Heart right ventricle (tissue), 16 donors: ENCODE data around the gene HUNK. TPM values are rescaled to one million over a fixed set of nuclear protein-coding genes. Genes with fewer than 3 reads are reported as not detected.

ENCODE experiments used
- ATAC-seq, 8 donors: fragments of 200-7000 bp; cut with Tn5 transposase; one replicate each; pipeline ENCODE4 v1.9.1; 2020; ENCODE audit warnings: mild to moderate bottlenecking in 8 of 8, moderate library complexity in 8 of 8, moderate number of reproducible peaks in 1 of 8
- DNase-seq, 2 donors: peaks; one replicate each; pipeline ENCODE4 v3.0.0-alpha.2; 2020
- H3K27ac ChIP-seq, 10 donors: fragments of 200-600 bp; sonication (generic) in 2 of 10; one replicate each; pipeline versions ENCODE4 v1.5.0 to v1.8.0; 2020 to 2022; ENCODE audit warnings: mild to moderate bottlenecking in 3 of 10
- H3K27me3 ChIP-seq, 7 donors: fragments of 200-600 bp; one replicate each; pipeline ENCODE4 v1.8.0; 2021 to 2022; ENCODE audit warnings: mild to moderate bottlenecking in 2 of 7
- H3K36me3 ChIP-seq, 9 donors: fragments of 200-600 bp; sonication (generic) in 1 of 9; one replicate each; pipeline versions ENCODE4 v1.5.0 to v1.8.0; 2020 to 2022; ENCODE audit warnings: mild to moderate bottlenecking in 2 of 9
- H3K4me1 ChIP-seq, 9 donors: fragments of 200-600 bp; sonication (generic) in 1 of 9; one replicate each; pipeline versions ENCODE4 v1.5.0 to v1.8.0; 2020 to 2022; ENCODE audit warnings: mild to moderate bottlenecking in 4 of 9
- H3K4me3 ChIP-seq, 10 donors: fragments of 200-600 bp; sonication (generic) in 2 of 10; one replicate each; pipeline versions ENCODE4 v1.5.0 to v1.8.0; 2020 to 2022; ENCODE audit warnings: mild to moderate bottlenecking in 7 of 10, moderate library complexity in 2 of 10
- H3K9me3 ChIP-seq, 11 donors: fragments of 200-600 bp in 10 of 11; sonication (generic) in 2 of 11; one replicate each; pipeline versions ENCODE4 v1.5.0 to v1.8.0; 2013 to 2022; ENCODE audit warnings: mild to moderate bottlenecking in 2 of 11, control low read depth in 1 of 11, moderate library complexity in 1 of 11
- CTCF ChIP-seq, 9 donors: fragments of 200-600 bp; sonication (generic) in 2 of 9; IDR thresholded peaks; one replicate each; pipeline versions ENCODE4 v1.5.0 to v1.8.0; 2021 to 2022; ENCODE audit warnings: antibody characterized with exemption in 9 of 9, mild to moderate bottlenecking in 5 of 9, moderate library complexity in 1 of 9
- WGBS, 2 donors: extraction: QIAGEN DNeasy Blood & Tissue Kit; methylation state at CpG; one replicate each; pipeline ENCODE4 v1.1.7; 2013; ENCODE audit warnings: inconsistent platforms in 1 of 2; 5-methylcytosine and 5-hydroxymethylcytosine counted together
- intact Hi-C, 10 donors: fragments of 100-400 bp; cut with DNase I; formaldehyde crosslinking; loops; one replicate each; pipeline versions ENCODE4 v1.11.1 to v1.14.2; 2022
- polyA plus RNA-seq, 2 donors: library from polyadenylated mRNA; stranded (reverse); fragments of 200-250 nt; gene quantifications; one replicate each; pipeline ENCODE4 v1.2.3, GENCODE V29; 2013
- total RNA-seq, 10 donors: library from RNA; stranded (reverse); fragmentation: NEBNext Ultra II Directional in 3 of 10; extraction: Animal tissue kit (Norgen Biotek cat#: 25700) in 3 of 10; gene quantifications; one replicate each; pipeline versions ENCODE4 v1.2.1 to v1.2.4, GENCODE V29; 2021 to 2023
- donor health status: Arrhythmogenic right ventricular cardiomyopathy.
- donor health status: ischemic (EF 13 %, LVEDD 7.1; RV severe dilation, severe dysfunction).
- donor health status: healthy with polysubstance abuse.
- donor health status: DM: no; HTN: yes; CAD: no.
- donor health status: DM: no; HTN: no; CAD: no.
- donor health status: ischemic (EF 25% LVEDD 6.9; RV normal size, moderate dysfunction).
- donor health status: ischemic (EF 25% LVEDD 5.7; RV mildly dilated, moderate dysfunction).
- donor health status: healthy.
- donor health status: DM: yes; HTN: yes; CAD: no.
- donor health status: Ischemic cardiomyopathy.
- donor health status: ischemic (EF 35%, LVEDD 5.7; RV mildly dilated, moderate dysfunction).
- donor health status: nonischemic (EF 11% LVEDD 7.7; RV severe dilation, severe dysfunction).
- donor health status: DM: yes; HTN: yes; CAD: no.
- donor health status: PGD.
- donor health status: ischemic (EF 29% LVEDD 5.4; RV normal size, mild dysfunction).
- donor health status: nonischemic (EF 23%, LVEDD 6.1; RV moderate dilation, normal function).

HUNK gene
- total and polyA plus RNA-seq, 12 donors, result 0.04 to 0.81 (median 0.10) TPM; not detected in 2

GRCh38 chr21:31977816-31978215 lies 105.0 kb downstream of the HUNK start:
- Histone ChIP-seq H3K27me3 (no peaks in the 10 kb centered on the region), H3K4me1 (no peaks in the 10 kb centered on the region), H3K9me3 (peaks cover 0 to 14% (median 0%) of the 10 kb centered on the region in 11 donors), H3K27ac (no peak overlapping the region), H3K36me3 (no peaks in the 10 kb centered on the region), H3K4me3 (no peak overlapping the region)
- DNase-seq (no peak), ATAC-seq (no peak)
- intact Hi-C loops, result no loop called here
- 96 to 98% methylated on average over 7 of the region's 7 CpGs for WGBS, 2 donors
- no peak for TF ChIP-seq CTCF (IDR thresholded peaks at IDR 0.05)

GRCh38 chr21:31983120-31983519 lies 110.3 kb downstream of the HUNK start:
- H3K4me1 ChIP-seq, result no peaks in the 10 kb centered on the region
- intact Hi-C loops, result no loop called here
- H3K36me3 ChIP-seq, result no peaks in the 10 kb centered on the region
- no peak for ATAC-seq
- no peak overlapping the region for H3K27ac ChIP-seq
- no peak for DNase-seq
- H3K9me3 ChIP-seq, result peaks cover 0 to 6% (median 0%) of the 10 kb centered on the region in 11 donors
- WGBS, 2 donors, result 76 to 92% methylated on average over 4 of the region's 4 CpGs
- no peak for TF ChIP-seq CTCF (IDR thresholded peaks at IDR 0.05)
- H3K27me3 ChIP-seq, result no peaks in the 10 kb centered on the region
- H3K4me3 ChIP-seq, result no peak overlapping the region

- Histone ChIP-seq H3K4me3 (no peak overlapping the region), H3K9me3 (peaks cover 0 to 6% (median 0%) of the 10 kb centered on the region in 11 donors), H3K36me3 (no peaks in the 10 kb centered on the region), H3K27me3 (no peaks in the 10 kb centered on the region), H3K27ac (no peak overlapping the region), H3K4me1 (no peaks in the 10 kb centered on the region)
- intact Hi-C loops, result no loop called here
- DNase-seq (no peak), ATAC-seq (no peak)
- WGBS, 2 donors, result 93 to 96% methylated on average over 8 of the region's 8 CpGs
- no peak for TF ChIP-seq CTCF (IDR thresholded peaks at IDR 0.05)
These were observed 110.7 kb downstream of the HUNK start for GRCh38 chr21:31983554-31983953.

- intact Hi-C loops, result no loop called here
- WGBS, 2 donors, result 92% methylated on average over 7 of the region's 7 CpGs
- no peak overlapping the region for H3K4me3 ChIP-seq
- ATAC-seq, result no peak
- H3K4me1 ChIP-seq, result no peaks in the 10 kb centered on the region
- DNase-seq, result no peak
- no peaks in the 10 kb centered on the region for H3K36me3 ChIP-seq
- H3K27ac ChIP-seq, result no peak overlapping the region
- H3K9me3 ChIP-seq, result peaks cover 0 to 6% (median 0%) of the 10 kb centered on the region in 11 donors
- H3K27me3 ChIP-seq, result no peaks in the 10 kb centered on the region
- TF ChIP-seq CTCF (IDR thresholded peaks at IDR 0.05), result no peak
These were observed 112.6 kb downstream of the HUNK start for GRCh38 chr21:31985398-31985797.
